Ascending aorta (tissue), 2 donors: ENCODE results near the gene RUNX3. TPM values are rescaled to one million over a fixed set of nuclear protein-coding genes. Genes with fewer than 3 reads are reported as not detected.

Experiments used
- DNase-seq, 2 donors: peaks; one replicate each; pipeline ENCODE4 v3.0.0-alpha.2; 2019; ENCODE audit warnings: low spot score in 2 of 2
- H3K27ac ChIP-seq, 2 donors: fragments of 200-600 bp; sonication (generic); one replicate each; pipeline ENCODE4 v1.5.1; 2016 to 2017; ENCODE audit warnings: mild to moderate bottlenecking in 1 of 2
- H3K27me3 ChIP-seq: fragments of 200-600 bp; sonication (generic); one replicate; pipeline ENCODE4 v1.5.1; 2017
- H3K36me3 ChIP-seq, 2 donors: fragments of 200-600 bp; sonication (generic); one replicate each; pipeline ENCODE4 v1.5.1; 2016
- H3K4me1 ChIP-seq, 2 donors: fragments of 200-600 bp; sonication (generic); one replicate each; pipeline ENCODE4 v1.5.1; 2016 to 2017; ENCODE audit warnings: mild to moderate bottlenecking in 1 of 2
- H3K4me3 ChIP-seq, 2 donors: fragments of 200-600 bp; sonication (generic); one replicate each; pipeline ENCODE4 v1.5.1; 2016 to 2017; ENCODE audit warnings: mild to moderate bottlenecking in 1 of 2
- H3K9me3 ChIP-seq, 2 donors: fragments of 200-600 bp; sonication (generic); one replicate each; pipeline ENCODE4 v1.5.1; 2016
- CTCF ChIP-seq, 3 experiments: fragments of 200-600 bp in 2 of 3; fragments of 450-650 bp in 1 of 3; sonication (generic) in 2 of 3; IDR thresholded peaks; one replicate each; pipeline ENCODE4 v1.5.1; 2016 to 2019; ENCODE audit warnings: antibody characterized with exemption in 3 of 3, mild to moderate bottlenecking in 1 of 3, moderate library complexity in 1 of 3
- intact Hi-C: fragments of 100-400 bp; cut with DNase I; formaldehyde crosslinking; loops from one replicate; pipeline ENCODE4 v1.15.1; 2023
- total RNA-seq: library from RNA; depleted of rRNA; stranded (reverse); fragments of >200 nt; gene quantifications from one replicate; pipeline ENCODE4 v1.1.0, GENCODE V29; 2016

RUNX3 gene
- total RNA-seq, 1 donor from 2014 or later: 0.21 TPM

GRCh38 chr1:24964811-24965570 is 34.9 kb upstream of the RUNX3 start:
- intact Hi-C loops: no loop called here
- no peak overlapping the region for H3K4me3 ChIP-seq
- no peaks in the 10 kb centered on the region for H3K27me3 ChIP-seq
- TF ChIP-seq CTCF (IDR thresholded peaks at IDR 0.05): no peak
- no peak overlapping the region for H3K27ac ChIP-seq
- H3K36me3 ChIP-seq: no peaks in the 10 kb centered on the region
- H3K4me1 ChIP-seq: no peaks in the 10 kb centered on the region
- peak; percentile 28 to 74 for DNase-seq
- H3K9me3 ChIP-seq: no peaks in the 10 kb centered on the region

GRCh38 chr1:24963943-24964693 is 34.0 kb upstream of the RUNX3 start:
- Histone ChIP-seq H3K36me3 (no peaks in the 10 kb centered on the region), H3K27ac (no peak overlapping the region), H3K4me3 (no peak overlapping the region), H3K4me1 (no peaks in the 10 kb centered on the region), H3K9me3 (no peaks in the 10 kb centered on the region), H3K27me3 (no peaks in the 10 kb centered on the region)
- TF ChIP-seq CTCF (IDR thresholded peaks at IDR 0.05): no peak
- intact Hi-C loops: no loop called here
- DNase-seq: no peak

DNA sequence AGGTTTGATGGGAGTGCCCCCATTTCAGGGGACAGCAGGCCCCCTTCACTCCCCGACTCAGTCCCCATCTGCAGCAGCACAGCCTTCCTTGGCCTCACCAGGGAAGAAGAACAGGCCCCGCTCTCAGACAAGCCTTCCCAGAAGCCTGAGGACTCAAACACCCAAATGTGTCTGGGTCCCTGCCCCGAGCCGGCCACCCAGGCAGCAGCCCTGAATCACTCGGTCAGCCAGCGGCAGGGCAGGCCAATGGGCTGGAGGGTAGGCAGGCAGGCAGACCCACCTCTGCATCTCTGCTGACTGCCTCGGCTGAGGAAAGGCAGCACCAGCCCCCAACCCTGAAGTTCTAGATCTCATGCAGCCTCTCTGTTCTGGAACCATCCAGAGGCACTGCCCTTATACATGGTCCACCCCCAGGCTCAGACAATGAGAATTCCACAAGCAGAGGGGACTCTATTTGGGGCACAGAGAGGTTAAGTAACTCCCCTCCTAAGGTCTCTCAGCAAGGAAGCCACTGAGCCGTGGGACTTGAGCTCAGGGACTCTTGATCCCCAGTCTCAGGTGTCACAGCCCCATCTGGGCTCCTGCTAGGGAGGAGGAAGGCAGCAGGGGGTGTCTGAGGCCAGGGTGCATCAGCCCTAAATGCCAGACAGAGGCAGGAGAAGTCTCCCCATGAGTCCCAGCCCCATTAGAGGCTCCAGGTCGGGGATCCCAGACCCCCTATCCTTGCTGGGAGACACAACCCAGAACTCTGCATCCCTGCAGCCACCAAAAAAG is 33.2 kb upstream of the RUNX3 start:
- Histone ChIP-seq H3K4me3 (no peak overlapping the region), H3K27ac (no peak overlapping the region), H3K9me3 (no peaks in the 10 kb centered on the region), H3K4me1 (no peaks in the 10 kb centered on the region), H3K36me3 (no peaks in the 10 kb centered on the region), H3K27me3 (no peaks in the 10 kb centered on the region)
- intact Hi-C loops: no loop called here
- DNase-seq: no peak
- no peak for TF ChIP-seq CTCF (IDR thresholded peaks at IDR 0.05)

DNA sequence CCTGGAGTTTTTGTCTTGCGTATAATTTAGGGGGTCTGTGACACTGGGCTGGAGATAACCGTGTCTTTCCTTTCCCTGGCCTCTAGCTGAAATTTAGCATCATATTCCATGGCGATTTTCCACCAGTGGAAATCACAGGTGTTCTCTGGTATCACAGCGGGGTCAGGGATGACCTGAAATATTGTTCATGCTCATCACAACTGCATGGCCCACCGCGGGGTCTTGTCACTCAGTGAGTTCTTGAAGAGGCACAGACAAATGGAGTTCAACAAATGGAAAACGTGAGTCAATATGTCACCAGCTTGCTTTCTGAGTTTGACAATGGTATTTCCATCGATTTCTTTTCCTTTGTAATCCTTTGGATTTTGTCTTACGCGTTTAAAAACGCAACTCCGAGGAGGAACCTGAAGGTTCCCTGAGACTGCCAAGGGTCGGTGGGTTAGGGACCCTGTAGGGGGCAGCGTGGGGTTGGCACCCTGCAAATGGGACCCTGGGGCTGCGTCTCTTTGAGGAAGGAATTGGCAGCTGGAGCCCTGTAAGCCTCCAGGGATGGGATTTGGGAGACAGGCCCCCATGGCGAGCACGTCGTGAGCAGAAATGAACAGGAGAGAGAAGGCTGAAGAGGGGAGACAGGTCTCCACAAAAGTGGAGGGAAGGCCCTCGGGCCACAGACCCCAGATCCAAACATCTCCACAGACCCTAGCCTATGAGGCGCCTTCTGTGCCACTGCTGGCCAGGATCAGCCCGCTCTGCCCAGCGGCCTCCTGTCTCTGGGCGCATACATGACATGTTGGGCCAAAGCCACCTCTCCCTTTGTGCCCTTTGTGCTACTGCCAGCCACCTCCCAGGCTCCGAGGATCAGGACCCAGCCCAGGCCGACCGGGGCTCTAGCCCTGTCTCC is 32.1 kb upstream of the RUNX3 start:
- DNase-seq: no peak
- Histone ChIP-seq H3K4me1 (no peaks in the 10 kb centered on the region), H3K9me3 (no peaks in the 10 kb centered on the region), H3K4me3 (no peak overlapping the region), H3K36me3 (no peaks in the 10 kb centered on the region), H3K27me3 (no peaks in the 10 kb centered on the region), H3K27ac (no peak overlapping the region)
- TF ChIP-seq CTCF (IDR thresholded peaks at IDR 0.05): no peak
- intact Hi-C loops: no loop called here

DNA sequence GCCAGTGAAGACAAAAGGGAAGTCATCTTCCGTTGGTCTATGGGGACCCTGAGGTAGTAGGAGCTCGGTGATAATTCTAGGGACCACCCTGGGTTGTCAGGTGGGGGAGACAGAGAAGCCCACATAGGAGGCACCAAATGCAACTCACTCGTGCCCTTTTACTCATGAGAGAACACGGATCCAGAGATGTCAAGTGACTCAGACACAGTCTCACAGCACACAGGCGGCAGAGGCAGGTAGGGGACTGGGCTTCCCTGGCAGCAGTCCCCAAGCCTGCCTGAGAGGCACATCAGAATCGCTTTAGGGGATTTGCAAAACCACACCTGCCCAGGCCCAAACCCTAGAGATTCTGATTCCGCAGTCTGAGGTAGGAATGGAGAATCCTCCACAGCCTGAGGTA is 31.3 kb upstream of the RUNX3 start:
- no peaks in the 10 kb centered on the region for H3K9me3 ChIP-seq
- no peak for TF ChIP-seq CTCF (IDR thresholded peaks at IDR 0.05)
- H3K4me3 ChIP-seq: no peak overlapping the region
- H3K36me3 ChIP-seq: no peaks in the 10 kb centered on the region
- intact Hi-C loops: no loop called here
- no peaks in the 10 kb centered on the region for H3K27me3 ChIP-seq
- no peak for DNase-seq
- H3K27ac ChIP-seq: no peak overlapping the region
- no peaks in the 10 kb centered on the region for H3K4me1 ChIP-seq
